A549 (cell line): ENCODE data around the gene CNOT2.

Experiments used
- BHLHE40 ChIP-seq: IDR thresholded peaks from 2 replicates; pipeline ENCODE4 v1.6.1; 2012; ENCODE audit warnings: low read depth, low read length, inconsistent platforms
- CHD2 ChIP-seq: fragments of 150-350 bp; IDR thresholded peaks from 2 replicates; pipeline ENCODE4 v1.6.1; 2014; ENCODE audit warnings: low read length; ENCODE audit not compliant: partially characterized antibody
- EP300 ChIP-seq, 2 experiments: fragments of >200 bp; sonication (Bioruptor Twin); formaldehyde crosslinking; IDR thresholded peaks; 2 replicates in 1 of 2; 3 replicates in 1 of 2; pipeline ENCODE4 v1.6.1; 2016 to 2017
- JUNB ChIP-seq: fragments of >200 bp; sonication (Bioruptor Twin); formaldehyde crosslinking; IDR thresholded peaks from 2 replicates; pipeline ENCODE4 v1.6.1; 2016
- MAX ChIP-seq: IDR thresholded peaks from 2 replicates; pipeline ENCODE4 v1.6.1; 2012
- TF ChIP-seq, protein P1 (sequence below): fragments of >200 bp; sonication (Bioruptor Twin); formaldehyde crosslinking; IDR thresholded peaks from 3 replicates; pipeline ENCODE4 v1.5.1; 2016
- TF ChIP-seq, protein P2 (sequence below): fragments of 250-450 bp; sonication (Bioruptor Pico); IDR thresholded peaks from 2 replicates; pipeline ENCODE4 v1.5.0; 2020; ENCODE audit warnings: low read depth, mild to moderate bottlenecking, moderate library complexity
- TF ChIP-seq, protein P3 (sequence below): IDR thresholded peaks from 2 replicates; pipeline ENCODE4 v1.6.1; 2012; ENCODE audit warnings: low read depth, borderline replicate concordance
- TF ChIP-seq, protein P4 (sequence below): fragments of 450-650 bp; IDR thresholded peaks from 2 replicates; pipeline ENCODE4 v1.6.1; 2014; ENCODE audit warnings: antibody characterized with exemption

- TF ChIP-seq CHD2: no peak
- no peak for TF ChIP-seq MAX
- TF ChIP-seq, protein P1, sequence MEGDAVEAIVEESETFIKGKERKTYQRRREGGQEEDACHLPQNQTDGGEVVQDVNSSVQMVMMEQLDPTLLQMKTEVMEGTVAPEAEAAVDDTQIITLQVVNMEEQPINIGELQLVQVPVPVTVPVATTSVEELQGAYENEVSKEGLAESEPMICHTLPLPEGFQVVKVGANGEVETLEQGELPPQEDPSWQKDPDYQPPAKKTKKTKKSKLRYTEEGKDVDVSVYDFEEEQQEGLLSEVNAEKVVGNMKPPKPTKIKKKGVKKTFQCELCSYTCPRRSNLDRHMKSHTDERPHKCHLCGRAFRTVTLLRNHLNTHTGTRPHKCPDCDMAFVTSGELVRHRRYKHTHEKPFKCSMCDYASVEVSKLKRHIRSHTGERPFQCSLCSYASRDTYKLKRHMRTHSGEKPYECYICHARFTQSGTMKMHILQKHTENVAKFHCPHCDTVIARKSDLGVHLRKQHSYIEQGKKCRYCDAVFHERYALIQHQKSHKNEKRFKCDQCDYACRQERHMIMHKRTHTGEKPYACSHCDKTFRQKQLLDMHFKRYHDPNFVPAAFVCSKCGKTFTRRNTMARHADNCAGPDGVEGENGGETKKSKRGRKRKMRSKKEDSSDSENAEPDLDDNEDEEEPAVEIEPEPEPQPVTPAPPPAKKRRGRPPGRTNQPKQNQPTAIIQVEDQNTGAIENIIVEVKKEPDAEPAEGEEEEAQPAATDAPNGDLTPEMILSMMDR: no peak
- TF ChIP-seq, protein P2, sequence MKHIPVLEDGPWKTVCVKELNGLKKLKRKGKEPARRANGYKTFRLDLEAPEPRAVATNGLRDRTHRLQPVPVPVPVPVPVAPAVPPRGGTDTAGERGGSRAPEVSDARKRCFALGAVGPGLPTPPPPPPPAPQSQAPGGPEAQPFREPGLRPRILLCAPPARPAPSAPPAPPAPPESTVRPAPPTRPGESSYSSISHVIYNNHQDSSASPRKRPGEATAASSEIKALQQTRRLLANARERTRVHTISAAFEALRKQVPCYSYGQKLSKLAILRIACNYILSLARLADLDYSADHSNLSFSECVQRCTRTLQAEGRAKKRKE (CRISPR knock-in tag): no peak
- TF ChIP-seq EP300 (IDR thresholded peaks at IDR 0.05): no peak
- TF ChIP-seq, protein P3, sequence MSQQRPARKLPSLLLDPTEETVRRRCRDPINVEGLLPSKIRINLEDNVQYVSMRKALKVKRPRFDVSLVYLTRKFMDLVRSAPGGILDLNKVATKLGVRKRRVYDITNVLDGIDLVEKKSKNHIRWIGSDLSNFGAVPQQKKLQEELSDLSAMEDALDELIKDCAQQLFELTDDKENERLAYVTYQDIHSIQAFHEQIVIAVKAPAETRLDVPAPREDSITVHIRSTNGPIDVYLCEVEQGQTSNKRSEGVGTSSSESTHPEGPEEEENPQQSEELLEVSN: no peak
- no peak for TF ChIP-seq JUNB
- TF ChIP-seq, protein P4, sequence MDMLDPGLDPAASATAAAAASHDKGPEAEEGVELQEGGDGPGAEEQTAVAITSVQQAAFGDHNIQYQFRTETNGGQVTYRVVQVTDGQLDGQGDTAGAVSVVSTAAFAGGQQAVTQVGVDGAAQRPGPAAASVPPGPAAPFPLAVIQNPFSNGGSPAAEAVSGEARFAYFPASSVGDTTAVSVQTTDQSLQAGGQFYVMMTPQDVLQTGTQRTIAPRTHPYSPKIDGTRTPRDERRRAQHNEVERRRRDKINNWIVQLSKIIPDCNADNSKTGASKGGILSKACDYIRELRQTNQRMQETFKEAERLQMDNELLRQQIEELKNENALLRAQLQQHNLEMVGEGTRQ: no peak
- TF ChIP-seq BHLHE40: no peak
Measured at GRCh38 chr12:70305794-70306193, 62.6 kb downstream of the CNOT2 start.
